SK-MEL-5 (cell line): ENCODE results near the gene PLEKHG3. TPM values are rescaled to one million over a fixed set of nuclear protein-coding genes. Genes with fewer than 3 reads are reported as not detected.

ENCODE experiments used
- DNase-seq: peaks from one replicate; pipeline ENCODE4 v3.0.0-alpha.2; 2016; ENCODE audit warnings: low read depth, low spot score
- in situ Hi-C: cut with HindIII; loops from 2 replicates; pipeline ENCODE4 v1.10.0; 2016; ENCODE audit warnings: low sequenced_read_pairs, high pct_unique_total_duplicates, low pct_unique_long_range_greater_than_20kb
- total RNA-seq: library from RNA; depleted of rRNA; stranded (reverse); fragments of >200 nt; shearing (Covaris generic); gene quantifications from 2 replicates; pipeline ENCODE4 v1.2.3, GENCODE V29; 2014

PLEKHG3 gene
- total RNA-seq, 1 experiment from 2014 or later, result 28.4 TPM

DNA sequence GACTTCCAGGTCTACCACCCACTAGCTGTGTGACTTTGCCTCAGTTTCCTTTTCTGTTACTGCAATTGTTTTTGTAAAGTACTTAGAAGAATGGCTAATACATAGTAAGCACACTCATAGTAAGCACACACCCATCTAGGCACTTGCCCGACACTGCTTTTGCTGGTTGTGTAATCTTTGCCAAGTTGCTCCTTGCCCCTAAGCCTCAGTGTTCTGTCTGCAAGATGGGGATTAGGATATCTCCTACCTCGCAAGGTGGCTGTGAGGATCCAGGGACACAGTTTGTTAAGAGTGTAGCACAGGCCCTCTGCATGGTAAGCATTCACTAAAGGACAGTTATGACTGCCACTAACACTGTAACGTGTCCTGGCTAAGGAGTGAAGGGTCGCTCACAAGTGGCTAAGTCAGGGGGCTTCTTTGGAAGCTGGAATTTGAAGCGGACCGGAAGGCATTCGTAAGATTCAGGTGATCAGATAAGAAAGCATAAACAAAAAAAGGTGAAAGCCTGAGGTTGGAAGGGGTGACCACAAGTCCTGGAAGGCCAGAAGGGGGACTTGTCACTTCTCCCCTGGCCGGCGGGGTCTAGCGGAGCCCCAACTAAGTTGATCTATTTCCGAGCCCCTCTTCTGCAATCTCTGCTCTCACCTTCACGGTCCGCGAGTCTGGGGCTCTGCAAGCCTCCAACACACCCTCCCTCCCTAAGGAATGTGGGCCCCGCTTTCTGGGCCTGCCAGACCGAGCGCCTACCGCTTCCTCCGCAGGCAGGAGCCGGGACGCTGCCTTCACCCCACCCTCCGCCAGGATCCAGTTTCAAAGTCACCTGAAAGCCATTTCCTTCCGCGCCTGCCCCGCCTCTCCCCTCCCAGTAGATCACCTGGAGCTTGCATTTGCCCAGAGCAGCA, 1.5 kb upstream of the PLEKHG3 start:
- DNase-seq, result no peak
- in situ Hi-C loops, result no loop called here

DNA sequence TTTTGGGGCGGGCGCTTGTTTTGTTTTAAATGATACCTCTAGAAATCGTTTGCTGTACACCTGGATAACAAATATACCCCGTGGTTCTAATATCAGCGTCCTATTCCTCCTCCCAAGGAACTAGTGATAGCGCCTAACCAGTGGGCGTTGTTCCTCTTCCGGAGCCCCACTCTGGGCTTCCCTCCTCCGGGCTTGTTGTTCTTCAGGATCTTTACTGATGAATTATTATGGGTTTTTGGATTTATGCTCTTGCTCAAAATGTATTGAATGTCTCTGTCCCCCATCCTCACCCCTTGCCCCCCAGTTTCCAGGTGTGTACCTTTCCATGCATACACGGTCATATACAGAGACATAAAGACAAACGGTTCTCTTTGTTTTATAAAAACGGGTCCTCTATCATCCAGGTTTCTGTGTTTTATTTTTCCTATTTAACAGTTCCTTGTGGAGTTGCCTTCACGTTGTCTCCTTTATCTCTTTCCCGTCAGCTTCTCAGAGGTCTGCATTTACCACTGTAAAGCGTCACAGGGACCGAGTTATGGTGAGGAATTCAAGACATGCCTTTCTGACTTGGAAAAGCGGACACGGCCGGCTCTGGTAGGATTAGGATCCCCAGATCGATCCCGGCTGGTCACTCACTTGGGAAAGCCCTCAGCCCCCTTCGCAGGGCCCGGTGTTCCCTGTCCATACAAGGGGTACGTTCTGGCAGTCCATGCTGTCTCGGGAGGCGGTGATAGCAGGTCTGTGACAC, 655 bp upstream of the PLEKHG3 start:
- in situ Hi-C loops, result no loop called here
- DNase-seq, result no peak

DNA sequence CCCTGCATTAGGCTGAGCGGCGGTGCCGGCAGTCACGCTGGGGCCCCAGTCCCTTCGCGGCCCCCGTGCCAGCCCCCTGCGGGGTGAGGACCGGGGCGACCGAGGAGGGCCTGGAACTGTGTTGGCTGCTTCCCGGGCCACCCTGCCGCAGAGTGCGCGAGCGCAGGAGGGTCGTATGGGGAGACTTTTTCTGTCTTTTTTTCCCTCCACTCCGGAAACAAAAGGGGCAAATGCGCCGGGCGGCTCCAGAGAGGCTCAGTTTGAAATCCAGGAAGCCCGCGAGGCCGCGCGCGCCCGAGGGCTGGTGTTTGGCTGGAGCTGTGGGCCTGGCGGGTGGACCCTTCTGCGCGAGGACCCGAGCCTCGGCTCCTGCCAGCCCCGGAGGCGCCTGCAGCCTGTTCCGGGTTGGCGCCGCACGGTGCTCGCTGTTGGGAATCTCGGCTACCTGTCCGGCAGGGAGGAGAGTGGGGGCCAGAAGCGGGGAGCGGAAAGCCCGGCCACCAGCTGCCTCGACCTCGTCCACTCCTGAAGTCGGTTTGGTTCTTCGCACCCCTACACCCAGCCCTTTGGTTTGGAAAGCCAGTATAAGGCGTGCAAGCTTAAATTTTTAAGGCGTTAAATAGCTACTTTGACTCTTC, 638 bp downstream of the PLEKHG3 start:
- no peak for DNase-seq
- in situ Hi-C loops, result no loop called here

DNA sequence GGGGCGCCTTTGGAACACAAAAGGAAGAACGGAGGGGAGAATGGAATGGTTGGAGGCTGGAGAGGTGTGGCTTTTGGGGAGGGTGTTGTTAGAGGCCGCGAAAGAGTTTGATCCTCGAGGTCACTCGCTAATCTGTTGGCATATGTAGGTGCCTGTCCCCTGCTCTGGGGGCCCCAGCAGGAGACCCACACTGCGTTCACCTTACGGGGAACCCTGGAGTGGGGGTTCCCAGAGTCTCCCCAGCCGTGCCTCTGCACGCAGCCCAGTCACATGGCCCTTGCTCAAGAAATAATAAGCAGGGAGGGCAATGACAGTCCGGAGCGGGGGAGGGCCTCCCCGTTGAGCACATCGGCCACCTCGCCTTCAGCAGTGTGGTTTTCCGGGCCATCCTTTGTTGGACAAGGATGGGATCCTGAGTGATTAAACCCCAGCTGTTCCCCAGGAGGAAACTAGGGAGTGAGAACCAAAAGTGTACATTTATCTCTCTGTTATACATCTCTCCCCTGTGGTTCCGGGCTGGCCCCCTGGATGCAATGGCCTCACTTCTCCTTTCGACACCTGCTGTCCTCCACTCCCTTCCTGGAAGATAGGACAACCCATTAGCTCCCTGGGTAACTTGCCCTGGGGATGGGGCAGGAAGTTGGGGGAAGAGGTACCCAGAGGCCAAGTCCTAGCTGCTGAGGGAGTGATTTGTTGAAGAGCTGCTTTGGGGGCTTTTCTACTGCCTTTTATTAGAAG, 1.3 kb downstream of the PLEKHG3 start:
- in situ Hi-C loops, result no loop called here
- no peak for DNase-seq

DNA sequence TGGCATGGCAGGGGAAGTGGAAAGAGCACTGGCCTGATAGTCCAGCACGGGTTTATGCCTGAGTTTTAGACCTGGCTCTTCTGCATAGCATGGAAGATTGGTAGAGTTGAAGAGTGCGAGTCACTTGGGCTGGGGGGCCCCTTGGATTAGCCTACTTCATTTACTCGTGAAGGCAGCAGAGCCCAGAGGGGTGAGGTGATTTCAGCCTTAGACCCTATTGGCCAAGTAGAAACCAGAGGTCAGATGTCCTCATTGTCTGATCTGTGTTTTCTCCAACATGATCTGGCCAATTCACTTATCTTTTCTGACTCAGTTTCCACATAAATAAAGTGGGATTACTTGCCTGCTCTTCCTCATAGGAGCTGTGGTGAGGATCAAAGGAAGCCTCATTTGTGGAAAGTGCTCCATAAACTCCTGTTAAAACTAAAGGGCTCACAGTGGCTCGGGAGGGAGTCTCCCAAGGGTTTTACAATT, 1.9 kb downstream of the PLEKHG3 start:
- DNase-seq, result no peak
- in situ Hi-C loops, result no loop called here

DNA sequence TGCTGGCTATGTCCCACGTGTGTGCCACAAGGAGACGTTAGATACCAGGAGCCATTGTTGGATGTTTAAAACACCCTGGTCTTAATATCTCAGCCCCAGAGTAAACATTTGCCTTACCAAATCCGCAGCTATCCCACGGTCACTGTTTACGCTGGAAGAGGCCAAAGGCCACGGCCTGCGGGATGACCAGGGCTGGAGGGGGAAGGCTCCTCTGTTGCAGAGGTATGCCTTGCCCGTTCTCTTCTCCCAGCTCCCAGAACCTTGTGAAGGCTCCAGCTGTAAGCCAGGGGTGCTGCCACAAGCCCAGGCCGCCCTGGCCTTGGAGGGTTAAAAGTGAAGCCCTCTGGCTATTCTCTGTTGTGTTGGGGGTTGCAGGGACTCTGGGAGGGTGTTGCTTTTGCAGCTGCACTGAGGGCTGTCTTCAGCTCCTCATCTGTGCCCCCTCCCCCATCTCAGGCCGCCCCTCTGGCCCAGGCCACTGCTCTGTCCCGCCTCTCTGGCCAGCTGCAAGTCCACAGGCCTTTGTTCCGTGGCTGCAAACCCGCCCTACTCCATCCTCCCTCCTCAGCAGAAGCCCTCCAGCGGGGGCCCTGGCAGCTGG, 2.5 kb downstream of the PLEKHG3 start:
- no peak for DNase-seq
- in situ Hi-C loops, result no loop called here

DNA sequence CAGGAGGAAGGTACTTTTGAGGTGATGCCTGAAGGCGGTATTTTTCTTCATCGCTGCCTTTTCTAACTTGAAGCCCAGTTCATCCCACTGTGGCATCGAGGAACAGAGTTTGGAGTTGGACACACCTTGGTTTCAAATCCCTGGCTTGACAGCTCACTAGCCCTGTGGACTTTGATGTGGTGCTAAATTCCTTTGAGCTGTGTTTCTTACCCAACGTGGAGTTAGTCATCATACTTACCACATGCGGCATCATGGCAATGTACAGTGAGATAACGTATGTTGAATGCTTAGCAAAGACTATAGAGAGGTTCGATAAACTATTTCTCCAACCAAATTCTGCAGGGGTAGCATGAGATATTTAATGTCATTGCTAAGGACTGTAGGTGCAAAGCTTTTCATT, 3.4 kb downstream of the PLEKHG3 start:
- in situ Hi-C loops, result no loop called here
- no peak for DNase-seq

DNA sequence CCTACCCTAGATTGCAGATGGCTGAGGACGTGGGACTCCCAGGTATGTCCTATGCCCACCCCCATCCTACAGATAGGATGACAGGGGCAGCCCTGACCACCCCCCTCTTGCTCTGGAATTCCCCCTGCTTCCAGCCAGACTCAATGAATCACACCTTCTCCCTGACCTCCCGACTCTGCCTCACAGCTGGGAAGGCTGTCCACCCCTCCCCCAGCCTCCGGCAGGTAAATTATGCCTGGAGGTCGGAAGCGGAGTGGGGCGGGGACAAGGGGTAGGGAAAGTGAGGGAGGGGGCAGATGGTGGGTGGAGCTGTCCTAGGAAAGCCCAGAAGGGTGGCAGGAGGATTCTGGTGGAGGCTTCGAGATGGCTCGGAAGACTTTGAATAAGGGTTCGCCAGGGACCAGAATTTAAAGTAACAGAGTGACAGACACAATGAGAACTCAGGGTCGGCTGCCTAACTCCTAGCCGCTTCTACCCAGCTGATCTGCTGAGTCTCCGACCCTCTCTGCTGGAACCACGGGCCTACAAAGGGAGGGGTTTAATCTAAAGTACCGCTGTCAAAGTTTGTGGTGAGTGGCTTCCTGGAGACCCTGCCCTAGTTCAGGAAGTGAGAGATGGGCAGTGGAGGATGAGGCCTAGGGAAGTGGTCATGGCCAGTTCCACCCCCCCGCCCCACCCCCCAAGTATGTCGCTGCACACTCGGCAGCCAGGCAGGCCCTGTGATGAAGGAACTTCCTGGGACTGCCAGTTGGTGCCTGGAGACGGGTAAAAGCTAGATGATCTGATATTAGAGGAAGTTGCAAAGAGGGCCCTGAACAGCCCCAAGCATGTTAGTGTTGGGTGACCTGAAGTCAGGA, 4.2 kb downstream of the PLEKHG3 start:
- in situ Hi-C loops, result no loop called here
- DNase-seq, result no peak

DNA sequence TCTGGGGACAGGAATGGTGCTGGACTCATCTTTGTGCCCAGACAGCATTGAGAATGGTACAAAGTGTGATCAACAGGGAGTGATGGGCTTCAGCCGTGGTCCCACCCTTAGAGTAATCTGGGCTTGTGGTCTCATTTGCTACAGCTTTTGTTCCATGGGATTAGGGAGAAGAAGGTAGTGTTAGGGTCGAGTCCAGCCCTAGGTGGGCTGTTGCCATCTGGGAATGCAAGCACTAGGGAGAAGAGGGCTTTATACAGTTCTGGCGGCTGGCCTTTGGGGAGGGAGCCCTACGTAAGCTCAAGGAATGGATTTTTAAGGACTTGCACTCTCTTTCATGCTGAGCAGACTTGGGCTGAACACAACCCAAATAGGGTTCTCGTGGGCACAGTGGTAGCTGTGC, 4.9 kb downstream of the PLEKHG3 start:
- no peak for DNase-seq
- in situ Hi-C loops, result no loop called here

DNA sequence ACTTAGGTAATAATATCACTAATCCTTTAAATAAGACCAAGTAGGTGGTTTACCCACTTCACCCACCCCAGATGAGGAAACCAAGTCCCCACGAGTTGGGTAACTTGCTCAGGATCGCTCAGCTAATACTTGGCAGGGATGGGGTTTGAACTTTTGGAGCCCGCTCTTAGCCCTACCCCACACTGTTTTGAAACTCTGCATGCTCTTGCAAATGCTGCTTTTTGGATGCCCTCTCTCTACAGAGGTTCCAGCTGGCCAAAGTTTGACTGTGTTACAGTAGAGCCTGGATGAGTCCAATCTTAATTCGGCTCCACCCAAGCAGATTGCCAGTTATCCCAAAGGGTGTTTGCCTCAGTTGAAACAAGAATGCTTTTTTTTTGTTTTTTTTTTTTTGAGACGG, 6.8 kb downstream of the PLEKHG3 start:
- in situ Hi-C loops, result no loop called here
- DNase-seq, result no peak

DNA sequence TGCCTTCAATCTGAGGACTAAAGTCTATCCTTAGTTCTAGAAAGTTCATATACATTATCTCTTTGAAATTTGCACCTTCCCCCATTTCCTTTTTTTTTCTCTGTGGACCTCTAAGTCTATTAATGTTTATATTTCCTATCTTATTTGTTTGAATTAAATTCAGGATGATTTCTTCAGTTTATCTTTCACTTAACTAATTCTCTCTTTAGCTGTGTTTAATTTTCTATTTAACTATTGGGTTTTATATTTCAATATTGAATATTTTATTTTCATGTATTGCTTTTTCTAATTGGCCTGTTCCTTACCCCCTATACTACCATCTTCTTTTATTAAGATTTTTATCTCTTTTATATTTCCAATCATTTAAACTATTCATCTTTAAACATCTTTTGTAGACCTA, 9.5 kb downstream of the PLEKHG3 start:
- no peak for DNase-seq
- in situ Hi-C loops, result no loop called here

DNA sequence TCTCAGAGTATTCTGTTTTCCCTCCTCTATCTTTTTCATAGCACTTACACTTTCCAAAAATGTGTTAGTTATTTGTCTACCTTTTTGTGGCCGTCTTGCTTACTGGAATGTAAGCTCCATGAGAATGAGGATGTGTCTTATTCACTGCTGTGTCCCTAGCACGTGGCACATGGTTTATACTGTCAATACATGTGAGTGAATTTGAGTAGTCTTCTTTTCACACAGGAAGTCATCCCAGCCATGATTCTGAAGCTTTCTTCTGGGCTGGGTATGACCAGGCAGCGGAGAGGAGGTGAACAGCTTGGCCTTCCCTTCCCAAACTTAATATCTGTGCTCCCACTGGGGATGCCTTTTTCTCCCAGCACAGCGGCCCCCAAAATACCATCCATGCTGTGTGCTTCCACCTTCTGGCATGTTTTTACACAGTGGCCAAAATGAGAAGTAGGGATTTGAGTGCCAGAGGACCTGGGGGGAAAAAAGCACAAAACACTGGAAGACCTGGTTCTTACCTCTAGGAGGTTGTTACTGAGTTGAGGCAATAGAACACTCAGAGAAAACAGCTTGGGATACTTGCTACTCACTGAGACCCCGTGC, 10.3 kb downstream of the PLEKHG3 start:
- DNase-seq, result no peak
- in situ Hi-C loops, result no loop called here

DNA sequence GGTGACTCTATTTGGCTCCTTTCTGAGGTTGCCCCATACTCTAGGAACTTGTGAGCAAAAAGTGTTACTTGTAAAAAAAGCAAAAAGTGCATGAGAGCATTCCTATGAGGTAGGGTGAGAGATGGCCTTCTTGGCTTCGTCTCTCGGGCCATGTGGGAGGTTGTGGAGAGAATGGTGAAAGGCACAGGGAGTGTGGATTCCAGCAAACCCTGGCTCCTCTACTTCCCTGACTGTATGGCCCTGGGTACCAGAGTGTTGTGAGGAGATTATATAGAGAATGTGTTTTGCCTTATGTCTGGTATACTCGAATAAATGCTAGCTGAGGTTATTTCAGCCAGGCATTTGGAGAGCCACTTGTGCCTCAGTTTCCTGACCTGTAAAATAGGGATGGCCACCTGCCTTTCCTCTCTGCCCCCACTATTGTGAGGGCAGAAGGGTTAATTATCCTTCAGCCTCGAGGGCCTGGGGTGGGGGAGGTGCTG, 11.0 kb downstream of the PLEKHG3 start:
- in situ Hi-C loops, result no loop called here
- DNase-seq, result no peak

DNA sequence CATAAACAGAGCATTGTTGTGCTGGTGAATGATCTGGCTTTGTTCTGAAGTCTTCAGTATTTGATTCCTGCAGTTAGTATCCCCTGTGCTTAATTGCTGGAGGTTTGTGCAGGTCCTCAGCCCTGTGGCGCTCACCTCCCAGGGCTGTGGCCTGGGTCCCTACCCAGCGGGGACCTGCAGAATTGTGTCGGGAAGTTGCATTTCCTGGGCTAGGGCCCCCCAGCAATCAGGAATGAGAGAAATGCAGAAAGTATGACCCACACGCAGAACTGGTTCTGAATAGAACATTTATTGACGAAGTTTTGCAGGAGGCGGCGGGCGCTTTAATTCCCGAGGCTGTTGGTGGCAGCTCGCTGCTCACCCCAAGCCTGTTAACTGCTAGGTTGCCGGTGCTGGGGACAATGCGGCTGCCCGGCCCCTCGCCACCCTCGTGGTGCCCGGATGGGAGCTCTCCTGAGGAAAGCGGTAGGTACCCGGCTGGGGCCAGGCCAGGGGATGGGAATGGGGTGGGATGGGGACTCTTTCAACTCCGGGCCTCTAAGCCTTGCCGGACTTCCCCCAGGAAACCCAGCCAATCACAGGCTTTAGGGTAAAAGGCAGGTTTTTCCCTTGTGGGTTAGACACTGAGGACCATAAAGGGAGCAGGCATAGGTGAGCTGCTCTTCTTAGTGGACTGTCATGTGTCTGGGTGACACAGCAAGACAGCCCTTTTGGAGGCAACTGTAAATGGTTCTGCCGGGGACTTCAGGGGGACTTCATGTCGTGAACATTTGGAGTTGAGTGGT, 11.6 kb downstream of the PLEKHG3 start:
- in situ Hi-C loops, result no loop called here
- peak; percentile 64 for DNase-seq

DNA sequence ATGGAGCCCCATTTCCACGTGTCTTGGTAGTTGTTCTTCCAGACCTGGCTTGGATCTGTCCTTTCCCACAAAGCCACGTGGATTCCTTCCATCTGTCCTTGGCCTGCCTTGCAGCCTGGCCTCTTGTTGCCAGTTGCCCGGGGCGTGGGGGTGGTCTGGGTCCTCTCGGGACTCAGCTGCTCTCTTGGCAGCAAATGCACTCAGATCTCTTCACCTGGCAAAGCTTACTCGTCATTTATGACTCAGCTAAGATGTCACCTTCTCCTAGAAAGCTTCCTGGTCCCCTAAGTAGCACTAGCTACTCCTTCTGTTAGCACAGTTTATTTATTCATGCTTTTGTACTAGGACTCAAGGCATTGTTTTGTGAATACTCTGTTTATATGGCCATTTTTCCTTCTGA, 13.6 kb downstream of the PLEKHG3 start:
- DNase-seq, result no peak
- in situ Hi-C loops, result no loop called here
